ENCODE results near the gene PSG7. TPM values are rescaled to one million over a fixed set of nuclear protein-coding genes. Genes with fewer than 3 reads are reported as not detected.
"Not testable (repeated sequence)": the region's sequence is repeated elsewhere in the genome, so short reads cannot be mapped to it uniquely, and the experiment has no call there.

Gene PSG7
- total RNA-seq, 3 donors from 2014 or later (not counting 1 experiment from before 2014, with no cell fraction given): not detected

DNA sequence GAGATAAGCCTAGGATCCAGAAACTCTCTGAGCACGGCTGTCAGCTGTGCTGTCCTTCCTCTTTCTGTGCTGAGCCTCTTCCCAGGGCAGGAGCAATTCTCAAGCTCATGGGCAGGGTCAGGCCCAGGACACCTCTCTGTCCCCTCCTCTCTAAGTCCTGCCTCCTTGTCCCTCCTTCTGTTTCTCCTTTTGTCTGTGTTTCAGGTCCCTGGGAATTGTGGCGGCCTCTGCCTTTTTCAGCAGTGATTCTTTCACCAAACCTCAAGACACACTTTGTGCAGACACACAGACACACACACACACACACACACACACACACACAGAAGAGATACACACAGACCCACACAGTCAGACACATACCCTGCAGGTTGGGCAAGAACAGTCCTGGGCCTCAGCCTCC lies 57.4 kb downstream of the PSG7 start, which contains the start of gene PSG1:
PSG1 (minus strand) TSS at position 101 of the 400 bp plus-strand sequence. CDS start 132 bp downstream, outside the sequence.
- H3K36me3 ChIP-seq (ENCODE audit: control insufficient read depth, insufficient read depth, low read length): no peaks in the 10 kb centered on the region
- Mint-ChIP-seq H3K27ac (no peak within 1 kb of the TSS), H3K4me1 (no peaks in the 10 kb centered on the region), H3K9me3 (no peaks in the 10 kb centered on the region), H3K27me3 (ENCODE audit: low read depth in 2 of 2) (peaks cover 23 to 38% of the 10 kb centered on the region in 2 donors), H3K36me3 (no peaks in the 10 kb centered on the region), H3K4me3 (no peak within 1 kb of the TSS)
- ATAC-seq (no peak), DNase-seq (no peak)
- no peaks in the 10 kb centered on the region for H3K4me1 ChIP-seq (ENCODE audit: control insufficient read depth, insufficient read depth, low read length)
- TF ChIP-seq, protein P1, sequence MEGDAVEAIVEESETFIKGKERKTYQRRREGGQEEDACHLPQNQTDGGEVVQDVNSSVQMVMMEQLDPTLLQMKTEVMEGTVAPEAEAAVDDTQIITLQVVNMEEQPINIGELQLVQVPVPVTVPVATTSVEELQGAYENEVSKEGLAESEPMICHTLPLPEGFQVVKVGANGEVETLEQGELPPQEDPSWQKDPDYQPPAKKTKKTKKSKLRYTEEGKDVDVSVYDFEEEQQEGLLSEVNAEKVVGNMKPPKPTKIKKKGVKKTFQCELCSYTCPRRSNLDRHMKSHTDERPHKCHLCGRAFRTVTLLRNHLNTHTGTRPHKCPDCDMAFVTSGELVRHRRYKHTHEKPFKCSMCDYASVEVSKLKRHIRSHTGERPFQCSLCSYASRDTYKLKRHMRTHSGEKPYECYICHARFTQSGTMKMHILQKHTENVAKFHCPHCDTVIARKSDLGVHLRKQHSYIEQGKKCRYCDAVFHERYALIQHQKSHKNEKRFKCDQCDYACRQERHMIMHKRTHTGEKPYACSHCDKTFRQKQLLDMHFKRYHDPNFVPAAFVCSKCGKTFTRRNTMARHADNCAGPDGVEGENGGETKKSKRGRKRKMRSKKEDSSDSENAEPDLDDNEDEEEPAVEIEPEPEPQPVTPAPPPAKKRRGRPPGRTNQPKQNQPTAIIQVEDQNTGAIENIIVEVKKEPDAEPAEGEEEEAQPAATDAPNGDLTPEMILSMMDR (IDR thresholded peaks at IDR 0.05): no peak
- intact Hi-C loops (cut with micrococcal nuclease): no loop called here
- no peak within 1 kb of the TSS for H3K27ac ChIP-seq (ENCODE audit: low read length)
- no peaks in the 10 kb centered on the region for H3K9me3 ChIP-seq (ENCODE audit: control insufficient read depth, insufficient read depth, low read length)
- H3K4me3 ChIP-seq (ENCODE audit: low read length): no peak within 1 kb of the TSS
- H3K27me3 ChIP-seq (ENCODE audit: control insufficient read depth, insufficient read depth, low read length): no peaks in the 10 kb centered on the region
- WGBS (ENCODE audit: insufficient coverage): 47% methylated on average over 2 of the region's 2 CpGs

DNA sequence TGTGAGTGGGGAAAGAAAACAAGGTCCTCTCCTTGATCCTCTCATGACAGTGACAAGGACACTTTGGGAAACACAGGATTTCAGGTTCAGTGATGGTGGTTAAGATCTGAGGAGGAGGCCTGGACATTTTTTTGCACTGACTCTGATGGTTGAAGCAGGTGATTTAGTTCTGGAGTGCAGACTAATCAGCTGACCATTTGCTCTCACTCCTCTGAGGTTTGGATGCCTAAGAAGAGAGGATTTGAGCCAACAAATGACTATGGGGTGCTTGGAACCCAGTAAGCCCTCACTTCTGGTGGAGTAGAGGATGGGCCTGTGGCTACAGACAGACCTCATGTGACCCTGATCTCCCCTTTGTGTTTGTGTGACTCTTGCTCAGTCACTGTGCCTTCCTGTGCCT lies 60.4 kb downstream of the PSG7 start:
- H3K4me1 ChIP-seq (ENCODE audit: control insufficient read depth, insufficient read depth, low read length); H3K36me3 ChIP-seq (ENCODE audit: control insufficient read depth, insufficient read depth, low read length); H3K4me3 Mint-ChIP-seq; H3K27ac ChIP-seq (ENCODE audit: low read length); H3K27ac Mint-ChIP-seq; ATAC-seq; H3K9me3 Mint-ChIP-seq; DNase-seq; H3K9me3 ChIP-seq (ENCODE audit: control insufficient read depth, insufficient read depth, low read length); H3K27me3 ChIP-seq (ENCODE audit: control insufficient read depth, insufficient read depth, low read length); H3K4me1 Mint-ChIP-seq; intact Hi-C loops (cut with micrococcal nuclease); H3K36me3 Mint-ChIP-seq; H3K4me3 ChIP-seq (ENCODE audit: low read length): not testable (repeated sequence)
- peaks cover 7 to 21% of the 10 kb centered on the region in 2 donors for H3K27me3 Mint-ChIP-seq (ENCODE audit: low read depth in 2 of 2)

DNA sequence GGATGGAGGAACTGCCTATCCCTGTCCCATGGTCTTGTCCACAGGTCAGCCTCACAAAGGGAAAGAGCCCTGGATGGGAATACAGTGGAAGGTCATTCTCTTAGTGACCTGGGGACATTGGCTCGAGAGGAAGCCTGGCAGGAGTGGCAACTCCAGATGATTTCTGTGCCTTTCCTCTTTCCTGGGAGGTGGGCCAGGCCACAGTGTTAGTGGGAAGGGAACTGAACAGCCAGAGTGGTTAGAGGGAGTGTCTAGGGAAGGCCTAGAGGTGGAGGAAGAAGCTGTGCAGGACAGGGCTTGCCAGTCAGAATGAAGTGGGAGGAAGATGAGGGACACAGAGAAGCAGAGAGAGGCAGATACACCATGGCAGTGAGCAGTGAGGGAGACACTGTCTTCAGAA lies 61.1 kb downstream of the PSG7 start:
- H3K4me1 ChIP-seq (ENCODE audit: control insufficient read depth, insufficient read depth, low read length); DNase-seq; H3K27ac Mint-ChIP-seq; H3K27ac ChIP-seq (ENCODE audit: low read length); H3K4me3 ChIP-seq (ENCODE audit: low read length); H3K27me3 ChIP-seq (ENCODE audit: control insufficient read depth, insufficient read depth, low read length); H3K9me3 ChIP-seq (ENCODE audit: control insufficient read depth, insufficient read depth, low read length); H3K9me3 Mint-ChIP-seq; H3K4me3 Mint-ChIP-seq; intact Hi-C loops (cut with micrococcal nuclease); H3K36me3 Mint-ChIP-seq; ATAC-seq; H3K36me3 ChIP-seq (ENCODE audit: control insufficient read depth, insufficient read depth, low read length); H3K4me1 Mint-ChIP-seq: not testable (repeated sequence)
- peaks cover 7 to 28% of the 10 kb centered on the region in 2 donors for H3K27me3 Mint-ChIP-seq (ENCODE audit: low read depth in 2 of 2)
- 50% methylated on average over 1 of the region's 1 CpG for WGBS (ENCODE audit: insufficient coverage)

DNA sequence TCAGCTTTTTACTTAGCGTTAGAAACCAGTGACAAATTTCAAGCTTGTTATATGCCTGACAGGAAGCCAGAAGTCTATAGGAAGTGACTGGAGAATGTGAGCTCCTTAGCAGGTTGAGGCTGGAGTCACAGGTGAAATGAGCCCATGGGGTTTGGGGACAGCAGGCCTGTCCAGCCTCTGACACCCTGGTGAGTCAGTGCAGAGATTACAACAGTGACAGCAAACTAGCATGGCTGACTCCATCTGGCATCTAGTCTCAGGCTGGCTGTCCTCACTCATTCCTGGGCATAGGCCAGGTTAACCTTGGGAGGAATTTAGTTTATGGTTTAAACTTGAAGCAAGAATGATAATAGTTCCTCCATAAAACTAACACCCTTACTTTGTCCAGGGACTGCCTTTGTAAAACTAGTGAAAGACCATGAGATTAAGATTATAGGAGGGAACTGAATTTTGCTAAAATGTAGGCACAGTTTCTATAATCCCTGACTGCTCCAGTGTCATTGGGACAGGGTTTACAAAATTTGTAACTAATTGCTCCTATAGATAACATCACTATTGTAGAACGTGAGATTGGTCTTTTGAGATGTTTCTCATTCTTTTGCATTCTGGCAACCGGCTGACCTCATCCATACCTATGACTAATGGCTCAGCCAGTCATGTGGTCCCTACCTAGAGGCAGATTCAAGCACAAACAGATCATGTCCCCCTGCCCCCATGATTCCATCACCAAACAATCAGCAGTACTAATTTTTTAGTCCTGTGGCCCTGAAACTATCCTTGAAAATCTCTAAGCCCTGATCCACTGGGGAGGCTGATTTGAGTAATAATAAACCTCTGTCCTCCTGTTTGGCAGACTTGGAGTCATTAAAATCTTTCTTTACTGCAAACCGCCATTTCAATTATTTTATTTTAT lies 61.9 kb downstream of the PSG7 start:
- H3K27ac ChIP-seq (ENCODE audit: low read length); H3K9me3 Mint-ChIP-seq; H3K9me3 ChIP-seq (ENCODE audit: control insufficient read depth, insufficient read depth, low read length); H3K4me1 ChIP-seq (ENCODE audit: control insufficient read depth, insufficient read depth, low read length); H3K4me3 Mint-ChIP-seq; H3K27ac Mint-ChIP-seq; intact Hi-C loops (cut with micrococcal nuclease); DNase-seq; H3K4me3 ChIP-seq (ENCODE audit: low read length); H3K27me3 ChIP-seq (ENCODE audit: control insufficient read depth, insufficient read depth, low read length); ATAC-seq; H3K4me1 Mint-ChIP-seq; H3K36me3 ChIP-seq (ENCODE audit: control insufficient read depth, insufficient read depth, low read length); H3K36me3 Mint-ChIP-seq: not testable (repeated sequence)
- WGBS (ENCODE audit: insufficient coverage): 89% methylated on average over 2 of the region's 4 CpGs
- H3K27me3 Mint-ChIP-seq (ENCODE audit: low read depth in 2 of 2): peaks cover 6 to 34% of the 10 kb centered on the region in 2 donors

DNA sequence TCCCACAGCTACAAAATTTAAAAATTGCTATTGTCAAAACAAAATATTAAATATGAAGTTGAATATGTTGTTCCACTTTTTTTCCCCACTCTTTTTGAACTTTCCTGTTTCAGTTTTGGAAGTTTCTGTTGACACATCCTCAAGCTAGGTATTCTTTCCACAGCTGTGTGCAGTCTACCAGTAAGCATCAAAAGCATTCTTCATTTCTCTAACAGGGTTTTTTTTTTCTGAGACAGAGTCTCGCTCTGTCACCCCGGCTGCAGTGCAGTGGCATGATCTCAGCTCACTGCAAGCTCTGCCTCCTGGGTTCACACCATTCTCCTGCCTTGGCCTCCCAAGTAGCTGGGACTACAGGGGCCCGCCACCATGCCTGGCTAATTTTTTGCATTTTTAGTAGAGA lies 62.9 kb downstream of the PSG7 start:
- DNase-seq; H3K4me1 Mint-ChIP-seq; H3K9me3 Mint-ChIP-seq; intact Hi-C loops (cut with micrococcal nuclease); H3K27me3 ChIP-seq (ENCODE audit: control insufficient read depth, insufficient read depth, low read length); H3K27ac ChIP-seq (ENCODE audit: low read length); H3K4me1 ChIP-seq (ENCODE audit: control insufficient read depth, insufficient read depth, low read length); H3K36me3 ChIP-seq (ENCODE audit: control insufficient read depth, insufficient read depth, low read length); H3K9me3 ChIP-seq (ENCODE audit: control insufficient read depth, insufficient read depth, low read length); H3K36me3 Mint-ChIP-seq; H3K4me3 ChIP-seq (ENCODE audit: low read length); ATAC-seq; H3K27ac Mint-ChIP-seq; H3K4me3 Mint-ChIP-seq: not testable (repeated sequence)
- peaks cover 6 to 31% of the 10 kb centered on the region in 2 donors for H3K27me3 Mint-ChIP-seq (ENCODE audit: low read depth in 2 of 2)
- WGBS (ENCODE audit: insufficient coverage): 96% methylated on average over 3 of the region's 3 CpGs

Other genes starting within 250 kb of the PSG7 start
- gene PSG3, start 196.7 kb downstream of the PSG7 start, total RNA-seq: not detected
- not detected for gene PSG8, start 171.5 kb downstream of the PSG7 start, total RNA-seq
- not detected for gene PSG1, start 57.5 kb downstream of the PSG7 start, total RNA-seq
- not detected for gene PSG6, start 19.3 kb downstream of the PSG7 start, total RNA-seq
- not detected for gene PSG11, start 89.3 kb upstream of the PSG7 start, total RNA-seq
- not detected for gene PSG2, start 145.5 kb upstream of the PSG7 start, total RNA-seq
- not detected for gene PSG5, start 249.3 kb upstream of the PSG7 start, total RNA-seq